K562 treated with DMSO at 1 percent for 24 hours (cell line): ENCODE measurements around the gene AKAP3. TPM values are rescaled to one million over a fixed set of nuclear protein-coding genes. Genes with fewer than 3 reads are reported as not detected.

ENCODE experiments used
- total RNA-seq: library from RNA; unstranded; fragments of 300-600 nt; gene quantifications from 2 replicates; pipeline ENCODE4 v1.2.3, GENCODE V29; 2022; ENCODE audit warnings: low read depth; ENCODE audit not compliant: insufficient read depth

AKAP3 gene
- 1.7 and 2.2 TPM in 2 replicates for total RNA-seq

GRCh38 chr12:4648501-4649357, at the start of gene AKAP3, which contains the start of gene NDUFA9:
TSS of gene AKAP3 (minus strand) at chr12:4649051. CDS start at chr12:4638196, 10,855 bp downstream.
TSS of gene NDUFA9 (plus strand) at chr12:4649114. CDS start at chr12:4649127, 13 bp downstream.

Other genes starting within 250 kb of the AKAP3 start
- not detected in 2 replicates for gene FGF6, start 203.2 kb downstream of the AKAP3 start, total RNA-seq
- gene RAD51AP1, start 110.2 kb downstream of the AKAP3 start, total RNA-seq = 32.8 and 38.4 TPM in 2 replicates
- 11.7 and 13.5 TPM in 2 replicates for gene DYRK4, start 86.8 kb downstream of the AKAP3 start, total RNA-seq
- 19.1 and 21.1 TPM in 2 replicates for gene NDUFA9, start 63 bp upstream of the AKAP3 start, total RNA-seq
- gene GALNT8, start 71.3 kb upstream of the AKAP3 start, total RNA-seq = 1.9 TPM in 2 replicates